Measurements from ENCODE around the gene FKBP1A.

DNA sequence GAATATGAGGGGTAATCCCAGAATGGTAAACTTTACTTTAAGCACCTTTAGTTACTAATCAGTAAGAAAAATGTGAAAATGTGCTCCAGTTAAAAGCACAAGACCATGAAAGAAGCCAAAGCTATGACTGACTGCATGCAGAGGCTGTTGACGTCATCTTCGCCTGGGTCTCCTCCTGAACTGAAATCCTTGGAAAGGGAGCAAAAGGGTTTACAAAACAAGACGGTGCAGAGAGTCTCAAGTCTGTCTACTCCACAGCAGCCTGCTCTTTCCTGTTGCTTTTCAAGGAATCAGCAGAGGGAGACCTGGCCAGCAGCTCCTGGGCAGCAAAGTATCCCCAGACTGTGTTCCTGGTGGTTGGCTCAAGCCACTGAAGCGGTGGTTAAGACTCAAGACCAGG lies 10.2 kb downstream of the FKBP1A start:
- TF ChIP-seq CTCF (IDR thresholded peaks at IDR 0.05) (no peak), POLR2A (IDR thresholded peaks at IDR 0.05) (no peak)

All from sigmoid colon (tissue), 3 donors.